PFSK-1 (cell line): Measurements from ENCODE around the gene VAMP5.

Experiments used
- FOXP2 ChIP-seq: optimal IDR thresholded peaks from 2 replicates; pipeline ENCODE3; 2011; ENCODE audit warnings: borderline replicate concordance, control low read depth, inconsistent platforms; ENCODE audit not compliant: insufficient read depth; ENCODE audit errors: extremely low read length, extremely low read depth
- POLR2AphosphoS5 ChIP-seq: IDR thresholded peaks from 2 replicates; pipeline ENCODE4 v1.6.1; 2012; ENCODE audit warnings: low read depth, mild to moderate bottlenecking, control low read depth, low read length, moderate library complexity
- SIN3A ChIP-seq: IDR thresholded peaks from 2 replicates; pipeline ENCODE4 v1.6.1; 2012; ENCODE audit warnings: mild to moderate bottlenecking, low read length, moderate library complexity, borderline replicate concordance; ENCODE audit not compliant: insufficient read depth
- TAF1 ChIP-seq: IDR thresholded peaks from 2 replicates; pipeline ENCODE4 v1.6.1; 2012; ENCODE audit warnings: low read length, control low read depth, borderline replicate concordance; ENCODE audit not compliant: insufficient read depth
- TF ChIP-seq, protein P1 (sequence below), 2 experiments: IDR thresholded peaks; 2 replicates each; pipeline versions ENCODE4 v1.6.1 to v1.8.0; 2011 to 2012; ENCODE audit warnings: low read depth in 2 of 2, low read length in 2 of 2, control low read depth in 1 of 2, inconsistent platforms in 1 of 2, mild to moderate bottlenecking in 1 of 2, moderate library complexity in 1 of 2; ENCODE audit not compliant: insufficient read depth in 1 of 2

GRCh38 chr2:85611217-85611704 is 27.0 kb downstream of the VAMP5 start:
- TF ChIP-seq SIN3A (no peak), POLR2AphosphoS5 (no peak), TAF1 (no peak), FOXP2 (no peak)
- TF ChIP-seq, protein P1, sequence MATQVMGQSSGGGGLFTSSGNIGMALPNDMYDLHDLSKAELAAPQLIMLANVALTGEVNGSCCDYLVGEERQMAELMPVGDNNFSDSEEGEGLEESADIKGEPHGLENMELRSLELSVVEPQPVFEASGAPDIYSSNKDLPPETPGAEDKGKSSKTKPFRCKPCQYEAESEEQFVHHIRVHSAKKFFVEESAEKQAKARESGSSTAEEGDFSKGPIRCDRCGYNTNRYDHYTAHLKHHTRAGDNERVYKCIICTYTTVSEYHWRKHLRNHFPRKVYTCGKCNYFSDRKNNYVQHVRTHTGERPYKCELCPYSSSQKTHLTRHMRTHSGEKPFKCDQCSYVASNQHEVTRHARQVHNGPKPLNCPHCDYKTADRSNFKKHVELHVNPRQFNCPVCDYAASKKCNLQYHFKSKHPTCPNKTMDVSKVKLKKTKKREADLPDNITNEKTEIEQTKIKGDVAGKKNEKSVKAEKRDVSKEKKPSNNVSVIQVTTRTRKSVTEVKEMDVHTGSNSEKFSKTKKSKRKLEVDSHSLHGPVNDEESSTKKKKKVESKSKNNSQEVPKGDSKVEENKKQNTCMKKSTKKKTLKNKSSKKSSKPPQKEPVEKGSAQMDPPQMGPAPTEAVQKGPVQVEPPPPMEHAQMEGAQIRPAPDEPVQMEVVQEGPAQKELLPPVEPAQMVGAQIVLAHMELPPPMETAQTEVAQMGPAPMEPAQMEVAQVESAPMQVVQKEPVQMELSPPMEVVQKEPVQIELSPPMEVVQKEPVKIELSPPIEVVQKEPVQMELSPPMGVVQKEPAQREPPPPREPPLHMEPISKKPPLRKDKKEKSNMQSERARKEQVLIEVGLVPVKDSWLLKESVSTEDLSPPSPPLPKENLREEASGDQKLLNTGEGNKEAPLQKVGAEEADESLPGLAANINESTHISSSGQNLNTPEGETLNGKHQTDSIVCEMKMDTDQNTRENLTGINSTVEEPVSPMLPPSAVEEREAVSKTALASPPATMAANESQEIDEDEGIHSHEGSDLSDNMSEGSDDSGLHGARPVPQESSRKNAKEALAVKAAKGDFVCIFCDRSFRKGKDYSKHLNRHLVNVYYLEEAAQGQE (IDR thresholded peaks at IDR 0.05; ENCODE audit: insufficient read depth in 1 of 2, low read depth in 2 of 2, low read length in 2 of 2) = no peak
